Stimulated activated CD4-positive, alpha-beta T cell treated with anti-CD3 and anti-CD28 coated beads, Interleukin-15, amount 100 ng/mL, for 24 hours (primary cell): ENCODE measurements around the gene FAM193A.
A peak's percentile ranks its signal among the peaks of the same experiment; 100 is the strongest.
"Not testable (repeated sequence)": the region's sequence is repeated elsewhere in the genome, so short reads cannot be mapped to it uniquely, and the experiment has no call there.

ENCODE experiments used
- DNase-seq: peaks from one replicate; pipeline ENCODE4 v3.0.0-alpha.2; 2020

FAM193A gene

GRCh38 chr4:2754848-2755819 is 218.7 kb downstream of the FAM193A start:
- no peak for DNase-seq

- DNase-seq, result peak; percentile 83
Observed at GRCh38 chr4:2755821-2756690, 219.6 kb downstream of the FAM193A start, which contains the start of gene TNIP2. TNIP2 (minus strand) TSS chr4:2756336; CDS start chr4:2756289, 47 bp downstream.

DNA sequence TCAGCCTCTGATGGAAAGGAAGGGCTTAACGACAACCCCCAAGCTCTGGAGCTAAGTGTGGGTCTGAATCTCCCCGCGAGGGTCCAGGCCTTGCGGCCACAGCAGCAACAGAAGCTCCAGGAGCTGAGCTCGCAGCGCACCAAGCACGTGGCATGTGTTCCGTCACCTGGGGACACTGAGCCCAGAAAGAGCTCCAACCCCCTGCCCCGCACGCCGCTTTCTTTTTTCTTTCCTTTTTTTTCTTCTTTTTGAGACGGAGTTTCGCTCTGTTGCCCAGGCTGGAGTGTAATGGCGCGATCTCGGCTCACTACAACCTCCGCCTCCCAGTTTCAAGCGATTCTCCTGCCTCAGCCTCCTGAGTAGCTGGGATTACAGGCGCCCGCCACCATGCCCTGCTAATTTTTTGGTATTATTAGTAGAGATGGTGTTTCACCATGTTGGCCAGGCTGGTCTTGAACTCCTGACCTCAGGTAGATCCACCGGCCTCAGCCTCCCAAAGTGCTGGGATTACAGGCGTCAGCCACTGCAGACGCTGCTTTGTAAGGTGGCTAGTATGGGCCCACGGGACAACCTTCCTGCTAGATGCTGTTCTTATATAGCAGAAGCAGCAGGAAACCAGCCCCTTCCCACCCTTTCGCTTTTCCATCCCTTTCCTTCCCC is 220.4 kb downstream of the FAM193A start:
- DNase-seq, result no peak

- no peak for DNase-seq
Observed at GRCh38 chr4:2757426-2757825, 221.0 kb downstream of the FAM193A start.

- peak; percentile 26 for DNase-seq
Observed at GRCh38 chr4:2761035-2761923, 224.8 kb downstream of the FAM193A start.

GRCh38 chr4:2762048-2762447 is 225.6 kb downstream of the FAM193A start:
- no peak for DNase-seq

- not testable (repeated sequence) for DNase-seq
Observed at GRCh38 chr4:2762486-2763370, 226.3 kb downstream of the FAM193A start.

- DNase-seq, result no peak
Observed at GRCh38 chr4:2763511-2763967, 227.1 kb downstream of the FAM193A start.

GRCh38 chr4:2765832-2766526 is 229.5 kb downstream of the FAM193A start:
- no peak for DNase-seq

- no peak for DNase-seq
Observed at GRCh38 chr4:2767046-2767704, 230.7 kb downstream of the FAM193A start.

- no peak for DNase-seq
Observed at GRCh38 chr4:2767705-2768074, 231.2 kb downstream of the FAM193A start.

GRCh38 chr4:2768124-2768523 is 231.7 kb downstream of the FAM193A start:
- no peak for DNase-seq

GRCh38 chr4:2768921-2769336 is 232.5 kb downstream of the FAM193A start:
- no peak for DNase-seq

DNA sequence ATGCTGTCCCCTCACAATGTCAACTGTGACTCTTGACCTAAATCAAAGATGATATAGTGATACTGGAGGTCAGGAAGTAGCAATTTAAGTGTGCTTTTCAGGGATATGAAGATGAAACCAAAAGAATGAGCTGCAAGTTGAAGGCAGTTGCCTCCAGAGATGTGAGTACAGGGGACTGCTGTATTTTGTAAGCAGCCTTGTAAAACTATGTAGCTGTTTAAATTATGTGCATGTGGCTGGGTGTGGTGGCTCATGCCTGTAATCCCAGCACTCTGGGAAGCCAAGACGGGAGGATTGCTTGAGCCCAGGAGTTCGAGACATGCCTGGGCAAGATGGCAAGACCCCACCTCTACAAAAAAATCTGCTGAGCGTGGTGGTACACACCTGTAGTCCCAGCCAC is 234.8 kb downstream of the FAM193A start:
- DNase-seq, result no peak

DNA sequence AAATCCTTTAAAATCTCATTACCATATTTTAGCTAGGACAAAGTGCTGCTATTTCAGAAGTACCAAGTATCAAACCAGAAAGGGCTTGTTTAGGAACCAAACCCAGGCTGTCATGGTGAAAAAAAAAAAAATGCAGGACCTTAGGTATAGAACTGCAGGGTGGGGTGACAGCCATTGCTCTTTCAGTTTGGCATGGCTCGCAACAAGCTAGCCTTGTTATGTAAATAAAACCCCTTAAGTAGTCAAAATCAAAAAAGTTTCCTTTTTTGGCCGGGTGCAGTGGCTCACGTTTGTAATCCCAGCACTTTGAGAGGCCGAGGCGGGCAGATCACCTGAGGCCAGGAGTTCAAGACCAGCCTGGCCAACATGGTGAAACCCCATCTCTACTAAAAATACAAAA is 244.2 kb downstream of the FAM193A start:
- DNase-seq, result not testable (repeated sequence)

DNA sequence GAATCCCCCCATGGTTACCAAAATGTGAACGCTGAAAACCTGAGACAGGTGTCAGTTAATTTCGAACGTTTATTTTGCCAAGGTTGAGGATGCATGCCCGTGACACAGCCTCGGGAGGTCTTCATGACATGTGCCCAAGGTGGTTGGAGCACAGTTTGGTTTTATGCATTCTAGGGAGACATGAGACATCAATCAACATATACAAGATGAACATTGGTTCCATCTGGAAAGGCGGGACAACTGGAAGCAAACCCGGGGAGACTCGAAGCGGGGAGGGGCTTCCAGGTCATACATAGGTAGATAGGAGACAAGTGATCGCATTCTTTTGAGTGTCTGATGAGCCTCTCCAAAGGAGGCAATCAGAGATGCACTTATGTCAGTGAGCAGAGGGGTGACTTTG is 245.5 kb downstream of the FAM193A start:
- DNase-seq, result no peak
